Activated CD4-positive, alpha-beta T cell treated with anti-CD3 and anti-CD28 coated beads for 36 hours (primary cell): ENCODE data around the gene SDHAF2. TPM values are rescaled to one million over a fixed set of nuclear protein-coding genes. Genes with fewer than 3 reads are reported as not detected.
"Not testable (repeated sequence)": the region's sequence is repeated elsewhere in the genome, so short reads cannot be mapped to it uniquely, and the experiment has no call there.

ENCODE experiments used
- ATAC-seq: fragments of 200-7000 bp; cut with Tn5 transposase; one replicate; pipeline ENCODE4 v1.10.0; 2021; ENCODE audit warnings: mild to moderate bottlenecking, moderate library complexity
- CTCF ChIA-PET: fragments of 350-600 bp; sonication (Branson Sonifier 250); formaldehyde crosslinking; loops from one replicate; lab custom pipeline; 2021; ENCODE audit warnings: antibody characterized with exemption; lab: Charles Lee
- POLR2A ChIA-PET: fragments of 350-600 bp; sonication (Branson Sonifier 250); formaldehyde crosslinking; loops from one replicate; lab custom pipeline; 2021; ENCODE audit warnings: antibody characterized with exemption, inconsistent platforms; lab: Charles Lee
- DNase-seq: peaks from one replicate; pipeline ENCODE4 v3.0.0-alpha.2; 2020
- H3K27ac Mint-ChIP-seq: one replicate; pipeline ENCODE4 v1.8.0; 2021; ENCODE audit warnings: mixed read lengths
- H3K27me3 Mint-ChIP-seq: one replicate; pipeline ENCODE4 v1.8.0; 2021; ENCODE audit warnings: mixed read lengths
- H3K36me3 Mint-ChIP-seq: one replicate; pipeline ENCODE4 v1.8.0; 2021; ENCODE audit warnings: low read depth, mixed read lengths
- H3K4me1 Mint-ChIP-seq: one replicate; pipeline ENCODE4 v1.8.0; 2021; ENCODE audit warnings: mixed read lengths
- H3K4me3 Mint-ChIP-seq: one replicate; pipeline ENCODE4 v1.8.0; 2021; ENCODE audit warnings: mild to moderate bottlenecking, moderate library complexity, mixed read lengths
- H3K9me3 Mint-ChIP-seq: one replicate; pipeline ENCODE4 v1.8.0; 2021; ENCODE audit warnings: low read depth, mixed read lengths
- intact Hi-C, 2 experiments: fragments of 100-400 bp; cut with DNase I in 1 of 2; cut with micrococcal nuclease in 1 of 2; formaldehyde crosslinking; loops; one replicate each; pipeline versions ENCODE4 v1.14.2 to v1.15.1; 2022 to 2024; cut with DNase I, micrococcal nuclease
- total RNA-seq, 2 experiments: library from RNA; stranded (reverse); gene quantifications; one replicate each; pipeline ENCODE4 v1.2.3, GENCODE V29; 2021

SDHAF2 gene
- total RNA-seq, 2 experiments from 2014 or later = 23.6 to 33.6 TPM

DNA sequence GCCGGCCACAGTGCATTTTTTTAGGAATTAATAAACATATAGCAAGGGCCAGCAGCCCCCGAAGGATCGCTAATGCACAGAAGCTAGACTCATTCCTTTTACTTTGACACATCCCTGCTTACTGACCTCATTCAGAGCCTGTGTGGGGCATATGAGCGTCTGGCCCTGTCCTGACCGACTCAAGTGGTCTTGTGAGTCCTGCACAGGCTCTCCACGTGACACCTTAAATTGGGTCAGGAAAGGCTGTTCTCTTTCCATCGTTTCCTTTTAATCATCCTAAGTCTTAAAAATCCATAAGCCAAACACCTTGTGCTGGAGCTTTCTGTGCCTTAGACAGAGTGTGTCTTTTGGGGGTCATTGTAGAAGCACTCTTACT lies 18.6 kb downstream of the SDHAF2 start:
- CTCF ChIA-PET = interaction anchor here (1.1 to 8.6 kb wide), 6 partner anchors 14 to 67 kb away, joined by 4 to 128 read pairs (median 32); partner anchors contain the start of genes CPSF7, LRRC10B and SDHAF2
- peak overlapping the region; percentile 65 for H3K27ac Mint-ChIP-seq
- H3K4me1 Mint-ChIP-seq = peaks cover 28% of the 10 kb centered on the region
- no peak overlapping the region for H3K4me3 Mint-ChIP-seq
- H3K36me3 Mint-ChIP-seq = peaks cover 40% of the 10 kb centered on the region
- POLR2A ChIA-PET = no interaction called here
- H3K9me3 Mint-ChIP-seq = no peaks in the 10 kb centered on the region
- ATAC-seq (no peak), DNase-seq (no peak)
- H3K27me3 Mint-ChIP-seq = no peaks in the 10 kb centered on the region
- intact Hi-C loops = no loop called here

DNA sequence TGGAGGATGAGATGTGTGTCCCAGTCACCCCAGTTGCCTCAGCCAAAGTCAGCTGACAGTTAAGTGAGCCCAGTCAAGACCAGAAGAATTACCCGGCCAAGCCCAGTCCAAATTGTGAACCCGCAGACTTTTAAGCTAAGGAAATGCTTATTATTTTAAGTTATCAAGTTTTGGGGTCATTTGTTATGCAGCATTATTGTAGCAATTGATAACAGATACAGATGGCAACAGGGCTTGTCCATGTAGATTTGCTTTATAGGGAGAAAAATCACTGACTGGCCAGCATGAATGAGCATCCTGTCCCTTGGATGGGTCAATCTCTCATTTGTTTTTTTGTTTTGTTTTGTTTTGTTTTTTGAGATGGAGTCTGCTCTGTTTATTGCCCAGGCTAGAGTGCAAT lies 22.9 kb downstream of the SDHAF2 start:
- Mint-ChIP-seq H3K4me1 (peaks cover 8% of the 10 kb centered on the region), H3K36me3 (peaks cover 34% of the 10 kb centered on the region), H3K27me3 (no peaks in the 10 kb centered on the region), H3K9me3 (no peaks in the 10 kb centered on the region), H3K4me3 (no peak overlapping the region), H3K27ac (no peak overlapping the region)
- ATAC-seq (no peak), DNase-seq (no peak)
- intact Hi-C loops = no loop called here
- ChIA-PET CTCF (interaction anchor here (0.5 to 8.6 kb wide), 6 partner anchors 12 to 678 kb away, joined by 3 to 128 read pairs (median 4); partner anchors contain the start of gene LRRC10B), POLR2A (no interaction called here)

DNA sequence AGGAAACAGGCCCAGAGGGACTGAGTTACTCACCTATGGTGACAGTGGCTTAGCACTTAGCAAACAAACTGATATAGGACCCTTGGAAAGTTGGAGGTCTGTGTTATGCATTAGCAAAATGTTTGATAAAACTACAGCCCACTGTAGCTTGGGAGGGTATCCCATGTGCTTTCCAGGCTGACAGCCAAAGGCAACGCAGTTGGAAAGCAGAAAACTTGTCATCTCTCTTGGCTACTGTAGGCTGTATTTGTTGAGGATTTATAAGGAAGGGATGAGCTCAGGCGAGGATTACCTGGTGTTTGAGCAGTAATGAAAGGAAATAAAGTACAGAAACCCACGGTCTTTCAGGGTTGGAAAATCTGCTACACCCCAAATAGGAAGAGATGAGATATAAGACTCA lies 23.8 kb downstream of the SDHAF2 start:
- Mint-ChIP-seq H3K4me3 (no peak overlapping the region), H3K27ac (no peak overlapping the region), H3K27me3 (no peaks in the 10 kb centered on the region), H3K36me3 (peaks cover 27% of the 10 kb centered on the region), H3K4me1 (peaks cover 4% of the 10 kb centered on the region), H3K9me3 (no peaks in the 10 kb centered on the region)
- ChIA-PET POLR2A (no interaction called here), CTCF (interaction anchor here (0.6 to 1.5 kb wide), 7 partner anchors 8 to 59 kb away, joined by 3 to 5 read pairs (median 3); partner anchors contain the start of gene LRRC10B)
- no peak for DNase-seq
- intact Hi-C loops = no loop called here
- no peak for ATAC-seq

DNA sequence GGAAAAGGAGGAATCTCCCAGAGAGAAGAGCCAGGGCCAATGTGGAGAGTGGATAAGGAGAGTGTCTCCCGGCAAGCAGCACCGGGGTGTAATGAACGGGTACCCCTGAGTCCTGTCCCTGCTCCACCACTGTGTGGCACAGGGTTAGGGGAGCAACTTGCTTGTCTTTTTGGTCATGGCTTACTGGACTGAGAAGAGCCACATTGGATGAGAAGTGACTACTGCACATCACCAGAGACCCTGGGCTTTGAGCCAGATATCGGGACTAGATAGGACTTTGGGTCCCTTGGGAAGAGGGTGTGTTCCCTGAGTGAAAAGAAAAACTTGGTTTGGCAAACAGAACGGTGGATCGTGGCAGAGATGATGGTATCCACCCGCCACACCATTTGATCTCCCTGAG lies 24.6 kb downstream of the SDHAF2 start:
- H3K9me3 Mint-ChIP-seq = no peaks in the 10 kb centered on the region
- peaks cover 4% of the 10 kb centered on the region for H3K4me1 Mint-ChIP-seq
- H3K36me3 Mint-ChIP-seq = peaks cover 23% of the 10 kb centered on the region

DNA sequence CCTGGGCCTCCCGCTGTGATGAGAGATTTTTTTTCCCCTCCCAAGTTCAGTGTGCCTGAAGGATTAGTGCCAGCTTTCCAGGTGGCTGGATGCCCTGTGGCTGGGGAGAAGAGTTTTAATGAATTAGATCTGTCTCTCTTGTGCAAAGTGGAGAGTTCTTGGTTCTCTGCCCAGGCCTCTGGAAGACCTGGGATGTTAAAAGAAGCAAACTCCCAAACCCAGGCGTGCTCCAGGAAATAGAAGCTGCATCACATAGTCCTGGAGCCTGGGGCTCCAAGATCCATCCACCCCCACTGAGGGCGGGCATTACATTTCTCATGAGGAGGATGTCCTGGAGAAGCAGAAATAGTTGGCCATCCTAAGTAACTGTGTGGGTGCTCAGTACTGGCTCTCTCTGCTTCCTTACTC lies 30.6 kb downstream of the SDHAF2 start:
- intact Hi-C loops = no loop called here
- no peak for ATAC-seq

More for the DNA sequence above, 24.6 kb downstream of the SDHAF2 start:
- Mint-ChIP-seq H3K27me3 (no peaks in the 10 kb centered on the region), H3K27ac (no peak overlapping the region), H3K4me3 (no peak overlapping the region)
- no peak for DNase-seq
- no peak for ATAC-seq
- intact Hi-C loops = no loop called here
- ChIA-PET CTCF (interaction anchor here (0.7 to 1.2 kb wide), 2 partner anchors 9 to 23 kb away, joined by 3 to 4 read pairs; no protein-coding TSS in a partner anchor), POLR2A (no interaction called here)

DNA sequence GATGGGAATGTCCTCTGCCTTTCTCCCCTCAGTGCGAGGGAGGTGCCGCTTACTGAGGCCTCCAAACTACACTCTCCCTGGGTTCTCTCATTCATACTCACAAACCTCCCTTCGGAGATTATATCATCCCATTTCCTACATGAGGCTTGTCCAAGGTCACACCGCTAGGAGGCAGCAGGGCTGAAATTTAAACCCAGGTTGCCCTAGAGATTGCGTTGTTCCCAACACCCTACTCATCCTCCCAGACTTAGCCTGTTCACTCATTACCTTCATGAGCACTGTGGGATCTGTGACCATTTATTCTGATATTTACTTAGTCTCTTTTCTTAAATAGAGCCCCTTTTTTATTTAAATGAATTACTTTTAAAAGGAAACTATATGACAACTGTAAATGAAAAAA lies 31.1 kb downstream of the SDHAF2 start:
- DNase-seq (no peak), ATAC-seq (no peak)
- POLR2A ChIA-PET = no interaction called here
- H3K4me3 Mint-ChIP-seq = no peak overlapping the region
- no peak overlapping the region for H3K27ac Mint-ChIP-seq
- peaks cover 3% of the 10 kb centered on the region for H3K36me3 Mint-ChIP-seq
- CTCF ChIA-PET = interaction anchor here (1.0 to 1.5 kb wide), 2 partner anchors 15 kb away, joined by 4 to 11 read pairs; no protein-coding TSS in a partner anchor
- intact Hi-C loops = no loop called here
- H3K4me1 Mint-ChIP-seq = no peaks in the 10 kb centered on the region
- no peaks in the 10 kb centered on the region for H3K27me3 Mint-ChIP-seq
- H3K9me3 Mint-ChIP-seq = no peaks in the 10 kb centered on the region

More for the DNA sequence above, 30.6 kb downstream of the SDHAF2 start:
- Mint-ChIP-seq H3K36me3 (peaks cover 5% of the 10 kb centered on the region), H3K4me3 (no peak overlapping the region), H3K27ac (no peak overlapping the region), H3K4me1 (no peaks in the 10 kb centered on the region), H3K27me3 (no peaks in the 10 kb centered on the region), H3K9me3 (no peaks in the 10 kb centered on the region)
- ChIA-PET POLR2A (no interaction called here), CTCF (interaction anchor here (1.0 kb wide), 1 partner anchor 16 kb away, joined by 4 read pairs; no protein-coding TSS in a partner anchor)
- DNase-seq = no peak

DNA sequence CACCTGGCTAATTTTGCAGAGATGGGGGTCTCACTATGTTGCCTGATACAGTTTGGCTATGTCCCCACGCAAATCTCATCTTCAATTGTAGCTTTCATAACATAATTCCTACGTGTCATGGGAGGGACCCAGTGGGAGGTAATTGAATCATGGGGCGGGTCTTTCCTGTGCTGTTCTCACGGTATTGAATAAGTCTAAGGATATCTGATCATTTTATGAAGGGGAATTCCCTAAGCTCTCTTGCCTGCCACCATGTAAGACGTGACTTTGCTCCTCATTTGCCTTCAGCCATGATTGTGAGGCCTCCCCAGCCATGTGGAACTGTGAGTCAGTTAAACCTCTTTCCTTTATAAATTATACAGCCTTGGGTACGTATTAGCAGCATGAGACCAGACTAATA lies 37.7 kb downstream of the SDHAF2 start:
- H3K9me3 Mint-ChIP-seq, H3K27me3 Mint-ChIP-seq, POLR2A ChIA-PET, H3K4me3 Mint-ChIP-seq, H3K4me1 Mint-ChIP-seq, DNase-seq, intact Hi-C loops: not testable (repeated sequence)
- Mint-ChIP-seq H3K27ac (peak overlapping the region; percentile 13), H3K36me3 (peaks cover 17% of the 10 kb centered on the region)
- peak; percentile 51 for ATAC-seq
- CTCF ChIA-PET = interaction anchor here (0.9 to 1.1 kb wide), 3 partner anchors 10 to 49 kb away, joined by 3 to 5 read pairs (median 4); no protein-coding TSS in a partner anchor

DNA sequence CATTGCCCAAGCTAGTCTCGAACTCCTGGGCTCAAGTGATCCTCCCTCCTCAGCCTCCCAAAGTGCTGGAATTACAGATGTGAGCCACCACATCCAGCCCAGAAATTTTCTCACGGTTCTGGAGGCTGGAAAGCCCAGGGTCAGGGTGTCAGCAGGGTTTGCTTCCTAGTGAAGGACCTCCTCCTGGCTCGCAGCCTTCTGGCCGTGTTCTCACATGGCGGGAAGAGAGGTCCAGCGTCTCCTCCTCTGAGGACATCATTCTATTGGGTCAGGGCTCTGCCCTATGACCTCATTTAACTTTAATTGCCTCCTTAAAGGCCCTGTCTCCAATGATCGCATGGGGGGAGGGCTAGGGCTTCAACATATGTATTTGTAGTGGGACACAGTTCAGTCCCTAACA lies 38.1 kb downstream of the SDHAF2 start:
- DNase-seq (no peak), ATAC-seq (no peak)
- intact Hi-C loops = no loop called here
- H3K27ac Mint-ChIP-seq = peak overlapping the region; percentile 13
- no peaks in the 10 kb centered on the region for H3K9me3 Mint-ChIP-seq
- peaks cover 21% of the 10 kb centered on the region for H3K36me3 Mint-ChIP-seq
- peaks cover 6% of the 10 kb centered on the region for H3K4me1 Mint-ChIP-seq
- ChIA-PET POLR2A (no interaction called here), CTCF (interaction anchor here (0.9 to 1.1 kb wide), 4 partner anchors 10 to 49 kb away, joined by 3 to 5 read pairs (median 4); no protein-coding TSS in a partner anchor)
- H3K27me3 Mint-ChIP-seq = no peaks in the 10 kb centered on the region
- no peak overlapping the region for H3K4me3 Mint-ChIP-seq

DNA sequence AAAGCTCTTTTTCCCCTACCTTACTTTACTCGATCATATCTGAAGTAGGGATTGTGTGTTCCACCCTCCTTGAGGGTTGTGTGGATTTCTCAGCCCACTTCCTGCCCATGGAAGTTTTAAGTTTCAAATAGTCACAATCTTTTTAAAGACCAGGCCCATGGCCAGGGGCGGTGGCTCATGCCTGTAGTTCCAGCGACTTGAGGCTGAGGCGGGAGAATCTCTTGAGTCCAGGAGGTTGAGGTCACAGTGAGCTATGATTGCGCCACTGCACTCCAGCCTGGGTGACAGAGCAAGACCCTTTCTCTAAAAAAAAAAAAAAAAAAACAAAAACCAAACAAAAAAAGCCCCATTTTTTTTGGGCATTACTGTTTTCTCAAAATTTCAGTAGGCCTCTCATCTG lies 42.4 kb downstream of the SDHAF2 start:
- intact Hi-C loops = no loop called here
- Mint-ChIP-seq H3K36me3 (peaks cover 23% of the 10 kb centered on the region), H3K9me3 (no peaks in the 10 kb centered on the region), H3K27ac (no peak overlapping the region), H3K4me1 (peaks cover 14% of the 10 kb centered on the region), H3K27me3 (no peaks in the 10 kb centered on the region), H3K4me3 (no peak overlapping the region)
- ChIA-PET POLR2A (interaction anchor here (0.6 kb wide), 1 partner anchor 169 kb away, joined by 4 read pairs; no protein-coding TSS in a partner anchor), CTCF (interaction anchor here (0.6 to 2.6 kb wide), 4 partner anchors 10 to 45 kb away, joined by 4 to 17 read pairs (median 10); no protein-coding TSS in a partner anchor)
- DNase-seq (no peak), ATAC-seq (no peak)

DNA sequence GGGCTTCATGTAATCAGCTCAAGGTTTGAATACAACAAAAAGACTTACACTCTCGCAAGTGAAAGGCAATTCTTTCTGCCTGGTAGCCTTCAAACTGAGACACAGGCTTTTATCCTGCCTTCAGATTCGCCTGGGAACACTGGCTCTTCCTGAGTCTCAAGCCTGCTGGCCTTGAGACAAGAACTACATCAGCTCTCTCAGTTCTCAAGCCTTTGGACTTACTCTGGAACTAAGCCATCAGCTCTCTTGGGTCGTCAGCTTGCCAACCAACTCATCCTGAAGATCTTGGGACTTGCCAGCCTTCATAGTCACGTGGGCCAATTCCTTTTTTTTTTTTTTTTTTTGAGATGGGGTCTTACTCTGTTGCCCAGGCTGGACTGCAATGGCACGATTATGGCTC lies 42.9 kb downstream of the SDHAF2 start:
- no peaks in the 10 kb centered on the region for H3K27me3 Mint-ChIP-seq

DNA sequence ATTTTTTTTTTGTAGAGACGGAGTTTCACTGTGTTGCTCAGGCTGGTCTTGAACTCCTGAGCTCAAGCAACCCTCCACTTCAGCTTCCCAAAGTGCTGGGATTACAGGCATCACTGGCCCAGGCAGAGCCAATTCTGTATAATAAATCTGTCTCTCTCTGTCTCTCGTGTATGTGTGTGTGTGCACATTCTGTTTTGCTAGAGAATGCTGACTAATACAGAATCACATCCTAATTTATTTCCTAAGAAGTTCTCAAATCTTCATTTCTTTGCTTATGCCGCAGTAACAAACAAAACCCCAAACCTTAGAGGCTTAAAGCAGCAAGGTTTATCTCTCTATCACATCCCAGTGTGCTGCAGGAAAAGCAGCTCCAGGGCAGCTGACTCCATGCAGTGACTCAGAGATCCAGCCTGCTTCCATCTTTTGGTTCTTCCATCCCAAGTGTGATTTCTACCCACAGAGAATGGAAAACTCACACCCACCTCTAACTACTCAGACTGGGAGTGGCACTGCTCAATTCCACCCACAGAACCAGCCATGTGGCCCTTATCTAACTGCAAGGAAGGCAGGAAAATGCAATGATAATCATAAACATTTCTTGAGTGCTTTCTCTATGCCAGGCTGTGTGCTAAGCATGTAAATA lies 43.6 kb downstream of the SDHAF2 start:
- H3K27me3 Mint-ChIP-seq = no peaks in the 10 kb centered on the region
- intact Hi-C loops = no loop called here
- H3K36me3 Mint-ChIP-seq = peaks cover 13% of the 10 kb centered on the region
- DNase-seq = no peak
- ChIA-PET CTCF (interaction anchor here (2.2 to 2.6 kb wide), 2 partner anchors 27 to 43 kb away, joined by 13 to 17 read pairs; no protein-coding TSS in a partner anchor), POLR2A (no interaction called here)
- no peaks in the 10 kb centered on the region for H3K9me3 Mint-ChIP-seq
- H3K4me3 Mint-ChIP-seq = no peak overlapping the region
- H3K4me1 Mint-ChIP-seq = peaks cover 9% of the 10 kb centered on the region
- H3K27ac Mint-ChIP-seq = peak overlapping the region; percentile 1
- ATAC-seq = no peak

More for the DNA sequence above, 42.9 kb downstream of the SDHAF2 start:
- POLR2A ChIA-PET = interaction anchor here (0.6 kb wide), 1 partner anchor 170 kb away, joined by 4 read pairs; no protein-coding TSS in a partner anchor
- intact Hi-C loops = no loop called here
- CTCF ChIA-PET = interaction anchor here (0.6 to 2.6 kb wide), 5 partner anchors 9 to 922 kb away, joined by 3 to 17 read pairs (median 6); no protein-coding TSS in a partner anchor
- H3K9me3 Mint-ChIP-seq = no peaks in the 10 kb centered on the region
- no peak overlapping the region for H3K4me3 Mint-ChIP-seq
- DNase-seq (no peak), ATAC-seq (no peak)
- peaks cover 19% of the 10 kb centered on the region for H3K36me3 Mint-ChIP-seq
- peaks cover 10% of the 10 kb centered on the region for H3K4me1 Mint-ChIP-seq
- no peak overlapping the region for H3K27ac Mint-ChIP-seq
